Measurements from ENCODE around the gene S100A12.

DNA sequence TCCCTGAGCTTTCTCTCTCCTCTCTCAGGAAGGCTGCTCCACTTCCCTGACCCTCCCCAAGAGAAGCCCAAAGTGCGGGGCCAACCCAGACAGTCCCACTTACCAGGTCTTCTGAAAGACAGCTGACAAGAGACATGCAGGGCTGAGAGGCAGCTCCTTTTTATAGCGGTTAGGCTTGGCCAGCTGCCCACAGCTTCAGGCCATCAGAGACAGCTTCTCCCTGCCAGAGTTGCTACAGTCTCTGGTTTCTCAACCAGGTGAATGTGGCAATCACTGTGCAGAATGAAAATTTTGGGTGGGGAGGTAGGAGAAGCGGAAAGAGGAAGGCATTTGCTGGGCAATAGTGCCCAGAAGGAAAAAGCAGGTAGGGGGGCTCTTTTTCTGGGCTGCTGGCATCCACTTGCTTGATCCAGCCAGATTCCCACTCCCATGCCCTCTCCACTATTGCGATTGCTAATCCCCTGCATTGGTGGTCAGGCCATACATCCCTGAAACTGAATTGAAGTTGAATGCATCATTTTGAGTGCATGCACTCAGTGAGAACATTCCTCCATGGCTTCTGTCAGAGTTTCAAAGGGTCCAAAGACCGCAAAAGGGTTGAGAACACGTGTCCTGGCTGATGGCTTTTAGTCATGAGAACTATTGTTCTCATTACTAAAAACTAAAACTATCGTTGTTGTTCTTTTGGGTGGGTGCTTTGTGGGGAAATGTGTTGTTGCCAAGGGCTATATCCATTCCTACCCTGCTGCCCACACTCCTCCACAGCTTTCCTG lies 15.7 kb upstream of the S100A12 start, which contains the start of gene S100A8:
- TF ChIP-seq GATA2 (IDR thresholded peaks at IDR 0.05; ENCODE audit: low read depth, low read length) (no peak), GATA3 (IDR thresholded peaks at IDR 0.05; ENCODE audit: low read depth, low read length) (no peak)

All from SH-SY5Y (cell line).